A172 (cell line): ENCODE results near the gene CLEC4E. TPM values are rescaled to one million over a fixed set of nuclear protein-coding genes. Genes with fewer than 3 reads are reported as not detected.

Source experiments
- total RNA-seq: library from RNA; depleted of rRNA; stranded (reverse); fragments of >200 nt; shearing (Covaris generic); gene quantifications from 2 replicates; pipeline ENCODE4 v1.2.3, GENCODE V29; 2014; rRNA removed

Gene CLEC4E
- total RNA-seq, 1 experiment from 2014 or later: not detected

Other genes with a start within 250 kb of the CLEC4E start
- gene CLEC6A, start 84.9 kb downstream of the CLEC4E start, total RNA-seq: not detected in 2 replicates
- not detected in 2 replicates for gene CLEC4D, start 27.4 kb downstream of the CLEC4E start, total RNA-seq
- gene AICDA, start 72.0 kb upstream of the CLEC4E start, total RNA-seq: not detected in 2 replicates
- 0.65 and 2.4 TPM in 2 replicates for gene MFAP5, start 121.9 kb upstream of the CLEC4E start, total RNA-seq
- 18.7 and 35.8 TPM in 2 replicates for gene RIMKLB, start 157.1 kb upstream of the CLEC4E start, total RNA-seq